ENCODE measurements around the gene RPTOR.

RPTOR gene

DNA sequence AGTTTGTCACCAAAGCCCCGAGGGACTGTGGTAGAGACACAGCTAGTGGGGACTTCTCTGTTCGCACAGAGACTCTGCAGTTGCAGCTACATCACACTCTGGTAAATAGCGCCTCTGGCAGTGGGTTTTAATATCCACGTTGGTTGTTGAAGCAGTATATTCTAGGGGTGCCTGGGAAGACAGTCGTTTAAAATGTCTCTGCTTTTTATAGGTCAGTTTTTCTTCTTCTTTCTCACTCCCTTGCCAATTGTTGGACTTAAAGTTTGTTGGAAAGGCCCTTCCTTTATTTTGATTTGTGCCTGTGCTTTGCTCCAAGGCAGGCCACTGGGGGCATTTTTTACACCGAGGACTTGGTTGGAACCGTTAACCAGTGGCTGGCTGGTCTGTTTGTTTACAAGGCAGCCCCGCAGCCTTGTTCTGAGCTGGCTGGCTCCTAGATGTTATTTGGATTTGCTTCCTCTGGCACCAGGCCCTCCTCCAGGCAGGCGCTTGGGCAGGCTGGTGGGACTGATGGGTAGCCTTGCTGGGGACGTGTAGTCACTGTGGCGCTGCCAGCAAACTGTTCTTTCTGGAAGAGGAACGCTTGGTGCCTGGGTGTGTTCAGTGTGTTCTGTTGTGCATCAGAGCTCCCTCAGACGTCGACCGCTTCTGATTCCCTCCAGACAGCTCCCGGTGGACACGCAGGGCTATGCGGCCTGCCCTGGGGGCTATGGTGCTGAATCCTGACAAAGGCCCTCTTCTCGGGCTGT lies 228.8 kb downstream of the RPTOR start:
- TF ChIP-seq, protein P1, sequence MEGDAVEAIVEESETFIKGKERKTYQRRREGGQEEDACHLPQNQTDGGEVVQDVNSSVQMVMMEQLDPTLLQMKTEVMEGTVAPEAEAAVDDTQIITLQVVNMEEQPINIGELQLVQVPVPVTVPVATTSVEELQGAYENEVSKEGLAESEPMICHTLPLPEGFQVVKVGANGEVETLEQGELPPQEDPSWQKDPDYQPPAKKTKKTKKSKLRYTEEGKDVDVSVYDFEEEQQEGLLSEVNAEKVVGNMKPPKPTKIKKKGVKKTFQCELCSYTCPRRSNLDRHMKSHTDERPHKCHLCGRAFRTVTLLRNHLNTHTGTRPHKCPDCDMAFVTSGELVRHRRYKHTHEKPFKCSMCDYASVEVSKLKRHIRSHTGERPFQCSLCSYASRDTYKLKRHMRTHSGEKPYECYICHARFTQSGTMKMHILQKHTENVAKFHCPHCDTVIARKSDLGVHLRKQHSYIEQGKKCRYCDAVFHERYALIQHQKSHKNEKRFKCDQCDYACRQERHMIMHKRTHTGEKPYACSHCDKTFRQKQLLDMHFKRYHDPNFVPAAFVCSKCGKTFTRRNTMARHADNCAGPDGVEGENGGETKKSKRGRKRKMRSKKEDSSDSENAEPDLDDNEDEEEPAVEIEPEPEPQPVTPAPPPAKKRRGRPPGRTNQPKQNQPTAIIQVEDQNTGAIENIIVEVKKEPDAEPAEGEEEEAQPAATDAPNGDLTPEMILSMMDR (IDR thresholded peaks at IDR 0.05; ENCODE audit: control extremely low read depth, extremely low read depth, low read depth, missing control alignments) = no peak
- DNase-seq (ENCODE audit: extremely low spot score) = no peak
- ChIA-PET CTCF (no interaction called here), POLR2A (no interaction called here)

DNA sequence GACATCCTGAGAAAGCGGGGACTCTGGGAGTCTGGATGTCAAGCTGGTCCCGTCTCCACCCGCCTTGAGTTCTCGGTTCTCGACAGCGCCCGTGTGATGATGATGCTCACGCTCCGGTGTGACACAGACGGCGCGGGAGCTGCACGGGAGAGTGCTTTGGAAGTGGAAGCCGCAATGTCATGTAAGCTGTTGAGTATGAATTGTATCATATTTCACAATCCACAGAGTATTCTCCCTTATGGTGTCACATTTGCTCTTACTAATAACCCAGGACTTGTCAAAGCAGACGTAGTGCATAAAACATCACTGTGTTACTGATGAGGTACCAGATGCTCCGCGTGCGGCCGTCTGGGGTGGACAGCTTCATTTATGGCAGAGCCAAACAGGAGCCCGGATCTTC lies 229.5 kb downstream of the RPTOR start:
- ChIA-PET POLR2A (no interaction called here), CTCF (interaction anchor here (0.6 to 1.5 kb wide), 4 partner anchors 9 to 54 kb away, joined by 3 to 5 read pairs (median 4); no protein-coding TSS in a partner anchor)
- DNase-seq (ENCODE audit: extremely low spot score) = no peak
- TF ChIP-seq, protein P1 (IDR thresholded peaks at IDR 0.05; ENCODE audit: control extremely low read depth, extremely low read depth, low read depth, missing control alignments) = no peak

DNA sequence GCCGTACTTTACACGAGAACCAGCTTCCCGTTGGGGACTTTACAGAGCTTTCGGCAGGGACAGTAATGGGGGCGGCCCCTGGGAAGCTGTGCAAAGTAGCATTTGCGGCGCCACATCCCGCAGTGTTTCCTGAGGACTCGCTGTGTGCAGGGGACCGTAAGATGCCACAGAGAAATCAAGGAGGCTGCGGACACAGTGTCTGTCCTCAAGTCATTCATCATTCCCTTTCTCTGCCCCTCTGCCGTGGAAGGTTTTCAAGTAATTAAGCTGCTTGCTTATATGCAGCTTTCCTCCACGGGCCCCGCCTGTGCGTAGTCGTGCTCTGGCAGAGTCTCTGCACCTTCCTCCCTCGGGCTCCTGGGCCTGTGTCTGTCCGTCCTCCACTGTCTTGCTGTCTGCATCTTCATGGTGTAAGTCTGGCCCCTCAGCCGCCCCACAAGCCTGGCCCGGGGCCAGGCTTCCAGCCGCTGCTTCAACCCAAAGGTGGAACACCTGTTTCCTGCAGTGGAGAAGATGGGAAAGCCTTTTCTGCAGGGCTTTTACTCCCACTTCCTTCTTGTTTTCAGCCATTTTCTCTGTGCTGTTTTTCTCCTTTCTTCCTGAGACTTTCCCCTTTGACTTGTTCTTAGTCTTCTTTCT lies 230.1 kb downstream of the RPTOR start:
- POLR2A ChIA-PET = no interaction called here
- TF ChIP-seq, protein P1 (IDR thresholded peaks at IDR 0.05; ENCODE audit: control extremely low read depth, extremely low read depth, low read depth, missing control alignments) = no peak
- CTCF ChIA-PET = interaction anchor here (0.6 to 1.5 kb wide), 4 partner anchors 9 to 53 kb away, joined by 3 to 5 read pairs (median 4); no protein-coding TSS in a partner anchor
- DNase-seq (ENCODE audit: extremely low spot score) = peak; percentile 57

DNA sequence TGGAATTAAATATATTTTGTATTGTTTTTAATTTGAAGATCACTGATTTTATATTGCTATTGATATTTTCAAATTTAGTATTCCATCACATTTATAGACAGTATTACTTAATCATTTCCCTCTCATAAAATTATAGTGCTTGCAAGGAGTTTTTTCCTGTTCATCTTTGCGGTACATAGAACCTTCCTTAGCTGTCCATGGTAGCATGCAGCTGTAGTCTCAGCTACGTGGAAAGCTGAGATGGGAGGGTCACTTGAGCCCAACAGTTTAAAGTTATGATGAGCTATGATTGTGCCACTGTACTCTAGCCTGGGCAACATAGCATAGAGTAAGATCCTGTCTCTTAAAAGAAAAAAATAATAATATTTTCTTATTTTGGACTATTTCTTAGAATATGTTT lies 231.2 kb downstream of the RPTOR start:
- ChIA-PET POLR2A (no interaction called here), CTCF (interaction anchor here (1.0 to 1.1 kb wide), 2 partner anchors 9 to 14 kb away, joined by 3 to 4 read pairs; no protein-coding TSS in a partner anchor)
- TF ChIP-seq, protein P1 (IDR thresholded peaks at IDR 0.05; ENCODE audit: control extremely low read depth, extremely low read depth, low read depth, missing control alignments) = no peak
- no peak for DNase-seq (ENCODE audit: extremely low spot score)

DNA sequence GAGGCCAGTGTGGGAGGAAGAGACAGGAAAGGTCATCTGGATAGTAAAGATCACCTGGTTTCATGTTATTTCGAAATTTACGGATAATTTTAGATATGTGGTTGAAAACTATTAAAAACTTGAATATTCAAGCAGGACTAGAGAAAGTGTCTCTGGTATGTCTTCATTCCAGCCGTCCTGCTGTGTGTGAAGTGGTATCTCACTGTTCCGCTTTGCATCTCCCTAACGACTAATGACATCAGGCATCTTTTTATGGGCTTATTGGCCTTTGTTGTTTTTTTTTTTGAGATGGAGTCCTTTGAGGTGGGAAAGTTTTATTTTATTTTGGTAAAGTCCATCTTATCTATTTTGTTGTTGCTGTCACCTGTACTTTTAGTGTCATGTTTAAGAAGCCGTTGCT lies 232.6 kb downstream of the RPTOR start:
- TF ChIP-seq, protein P1 (IDR thresholded peaks at IDR 0.05; ENCODE audit: control extremely low read depth, extremely low read depth, low read depth, missing control alignments) = no peak
- ChIA-PET CTCF (no interaction called here), POLR2A (no interaction called here)
- no peak for DNase-seq (ENCODE audit: extremely low spot score)

DNA sequence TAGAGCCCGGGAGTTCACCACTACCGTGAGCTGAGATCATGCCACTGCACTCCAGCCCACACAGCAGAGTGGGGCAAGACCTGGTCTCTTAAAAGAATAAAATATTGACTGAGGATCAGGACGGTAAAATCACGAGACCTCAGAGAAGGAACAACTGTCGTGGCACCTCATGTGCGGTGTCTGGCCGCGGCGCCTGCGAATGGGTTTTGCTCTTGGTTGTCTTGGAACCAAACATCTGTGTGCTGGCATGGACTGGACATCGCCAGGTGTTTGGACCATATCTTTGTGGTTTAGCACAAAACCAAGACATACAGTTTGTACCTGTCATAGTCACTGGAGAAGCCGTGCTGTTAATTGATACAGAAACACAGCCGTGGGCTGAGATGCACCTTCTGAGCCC lies 234.1 kb downstream of the RPTOR start:
- ChIA-PET POLR2A (no interaction called here), CTCF (interaction anchor here (1.2 kb wide), 1 partner anchor 19 kb away, joined by 3 read pairs; no protein-coding TSS in a partner anchor)
- DNase-seq (ENCODE audit: extremely low spot score) = no peak
- TF ChIP-seq, protein P1 (IDR thresholded peaks at IDR 0.05; ENCODE audit: control extremely low read depth, extremely low read depth, low read depth, missing control alignments) = no peak

Measured in GM10248 (cell line).